ENCODE data around the gene CCBE1.

The CCBE1 gene

GRCh38 chr18:59481436-59481835, 215.8 kb downstream of the CCBE1 start:
- peak; percentile 68 for DNase-seq

GRCh38 chr18:59479776-59480175, 217.4 kb downstream of the CCBE1 start:
- DNase-seq: no peak

GRCh38 chr18:59478591-59478990, 218.6 kb downstream of the CCBE1 start:
- peak; percentile 67 for DNase-seq

GRCh38 chr18:59477849-59478248, 219.4 kb downstream of the CCBE1 start:
- no peak for DNase-seq

- DNase-seq: no peak
Measured at GRCh38 chr18:59470561-59471121, 226.6 kb downstream of the CCBE1 start.

- no peak for DNase-seq
Measured at GRCh38 chr18:59469463-59470180, 227.6 kb downstream of the CCBE1 start.

- no peak for DNase-seq
Measured at GRCh38 chr18:59468821-59469220, 228.4 kb downstream of the CCBE1 start.

GRCh38 chr18:59467497-59467896, 229.7 kb downstream of the CCBE1 start:
- DNase-seq: no peak

GRCh38 chr18:59466980-59467379, 230.2 kb downstream of the CCBE1 start:
- DNase-seq: no peak

GRCh38 chr18:59464486-59464885, 232.7 kb downstream of the CCBE1 start:
- no peak for DNase-seq

- peak; percentile 33 for DNase-seq
Measured at GRCh38 chr18:59461171-59461570, 236.1 kb downstream of the CCBE1 start.

GRCh38 chr18:59460072-59460420, 237.2 kb downstream of the CCBE1 start:
- peak; percentile 25 for DNase-seq

GRCh38 chr18:59459369-59460071, 237.7 kb downstream of the CCBE1 start:
- DNase-seq: peak; percentile 65

GRCh38 chr18:59458575-59458974, 238.6 kb downstream of the CCBE1 start:
- no peak for DNase-seq

- DNase-seq: no peak
Measured at GRCh38 chr18:59456657-59457056, 240.6 kb downstream of the CCBE1 start.

GRCh38 chr18:59455728-59456276, 241.4 kb downstream of the CCBE1 start:
- no peak for DNase-seq

GRCh38 chr18:59454909-59455727, 242.1 kb downstream of the CCBE1 start:
- DNase-seq: no peak

- DNase-seq: no peak
Measured at GRCh38 chr18:59453468-59453961, 243.7 kb downstream of the CCBE1 start.

GRCh38 chr18:59451963-59452362, 245.3 kb downstream of the CCBE1 start:
- DNase-seq: no peak

- no peak for DNase-seq
Measured at GRCh38 chr18:59451073-59451472, 246.2 kb downstream of the CCBE1 start.

- DNase-seq: peak; percentile 47
Measured at GRCh38 chr18:59448546-59448945, 248.7 kb downstream of the CCBE1 start.

GRCh38 chr18:59446012-59446411, 251.2 kb downstream of the CCBE1 start:
- peak; percentile 34 for DNase-seq
